Endothelial cell of umbilical vein (primary cell): ENCODE measurements around the gene CHMP2B. TPM values are rescaled to one million over a fixed set of nuclear protein-coding genes. Genes with fewer than 3 reads are reported as not detected.

ENCODE experiments used
- BruUV-seq: library from RNA; stranded (reverse); fragments of 400-500 nt; replicated peaks from 2 replicates; lab custom pipeline; 2021; lab: Mats Ljungman, UMichigan
- CTCF ChIA-PET: fragments of 300-600, 350-600 bp; sonication (Branson Sonifier 250); formaldehyde crosslinking; loops from one replicate; lab custom pipeline; 2021; ENCODE audit warnings: antibody characterized with exemption, inconsistent platforms; lab: Charles Lee
- POLR2A ChIA-PET: fragments of 300-600, 350-600 bp; sonication (Branson Sonifier 250); formaldehyde crosslinking; loops from one replicate; lab custom pipeline; 2021; ENCODE audit warnings: antibody characterized with exemption, inconsistent platforms; lab: Charles Lee
- DNase-seq: peaks from one replicate; pipeline ENCODE4 v3.0.0-alpha.2; 2011; ENCODE audit warnings: low read depth, low spot score
- FAIRE-seq: peaks from 2 replicates; lab custom pipeline; 2011; peaks lifted over from hg19 to GRCh38; lab: Jason Lieb, UNC
- H2AFZ ChIP-seq: 2 replicates; pipeline ENCODE4 v1.6.0; 2012; ENCODE audit warnings: low read depth, low read length, control low read depth, inconsistent platforms
- H3K27ac ChIP-seq: 2 replicates; pipeline ENCODE4 v1.5.1; 2011; ENCODE audit warnings: low read depth, mild to moderate bottlenecking, control low read depth, low read length, moderate library complexity; ENCODE audit not compliant: insufficient read depth
- H3K27me3 ChIP-seq, 2 experiments: 2 replicates each; pipeline versions ENCODE4 v1.6.0 to v1.6.1; 2011; ENCODE audit warnings: low read length in 2 of 2, mixed read lengths in 1 of 2; ENCODE audit not compliant: control insufficient read depth in 2 of 2, insufficient read depth in 2 of 2
- H3K36me3 ChIP-seq, 2 experiments: 2 replicates in 1 of 2; 3 replicates in 1 of 2; pipeline ENCODE4 v1.5.1; 2011; ENCODE audit warnings: low read length in 2 of 2, mild to moderate bottlenecking in 1 of 2, moderate library complexity in 1 of 2; ENCODE audit not compliant: control insufficient read depth in 2 of 2, insufficient read depth in 2 of 2; ENCODE audit errors: extremely low read depth in 1 of 2
- H3K4me1 ChIP-seq: 3 replicates; pipeline ENCODE4 v1.5.1; 2011; ENCODE audit warnings: mild to moderate bottlenecking, low read length; ENCODE audit not compliant: control insufficient read depth, insufficient read depth; ENCODE audit errors: extremely low read depth
- H3K4me2 ChIP-seq: 2 replicates; pipeline ENCODE4 v1.6.1; 2011; ENCODE audit warnings: low read length, control low read depth, mixed read lengths; ENCODE audit not compliant: insufficient read depth
- H3K4me3 ChIP-seq, 3 experiments: fragments of 200-600 bp in 1 of 3; sonication (generic), shearing (Covaris generic) in 1 of 3; replicated peaks in 1 of 3; 2 replicates each; pipeline ENCODE4 v1.5.1; 2011 to 2016; ENCODE audit warnings: control low read depth in 3 of 3, low read length in 3 of 3, mild to moderate bottlenecking in 2 of 3, inconsistent platforms in 1 of 3, low read depth in 1 of 3, moderate library complexity in 1 of 3; ENCODE audit not compliant: insufficient read depth in 1 of 3
- H3K79me2 ChIP-seq: 2 replicates; pipeline ENCODE4 v1.6.0; 2012; ENCODE audit warnings: low read length, inconsistent platforms; ENCODE audit not compliant: control insufficient read depth, insufficient read depth
- H3K9ac ChIP-seq: replicated peaks from 2 replicates; pipeline ENCODE3; 2011; ENCODE audit warnings: low read length, control low read depth; ENCODE audit not compliant: insufficient read depth; ENCODE audit errors: extremely low read depth
- H3K9me1 ChIP-seq: replicated peaks from 3 replicates; pipeline ENCODE4 v1.6.0; 2011; ENCODE audit warnings: mild to moderate bottlenecking, low read length; ENCODE audit not compliant: control insufficient read depth, insufficient read depth; ENCODE audit errors: extremely low read depth
- H3K9me3 ChIP-seq: replicated peaks from 2 replicates; pipeline ENCODE4 v1.5.1; 2012; ENCODE audit warnings: low read length, inconsistent platforms; ENCODE audit not compliant: control insufficient read depth, insufficient read depth
- H4K20me1 ChIP-seq: replicated peaks from 2 replicates; pipeline ENCODE3; 2011; ENCODE audit warnings: mild to moderate bottlenecking, low read length; ENCODE audit not compliant: control insufficient read depth, insufficient read depth; ENCODE audit errors: extremely low read depth
- EZH2 ChIP-seq: IDR thresholded peaks from 2 replicates; pipeline ENCODE4 v1.6.1; 2012; ENCODE audit warnings: borderline replicate concordance, low read depth, mild to moderate bottlenecking, moderate library complexity, low read length, inconsistent platforms; ENCODE audit not compliant: severe bottlenecking
- FOS ChIP-seq: IDR thresholded peaks from 2 replicates; pipeline ENCODE4 v1.6.1; 2011; ENCODE audit warnings: mild to moderate bottlenecking, low read length, moderate library complexity, borderline replicate concordance; ENCODE audit not compliant: insufficient read depth
- GATA2 ChIP-seq: IDR thresholded peaks from 2 replicates; pipeline ENCODE4 v1.7.0; 2011; ENCODE audit warnings: low read depth, mild to moderate bottlenecking, moderate library complexity, mixed read lengths, low read length; ENCODE audit not compliant: insufficient read length, insufficient read depth
- JUN ChIP-seq: IDR thresholded peaks from 2 replicates; pipeline ENCODE4 v1.6.1; 2011; ENCODE audit warnings: borderline replicate concordance, low read depth; ENCODE audit not compliant: insufficient read length, insufficient read depth
- MYC ChIP-seq: IDR thresholded peaks from one replicate; pipeline ENCODE4 v1.6.1; 2011; ENCODE audit warnings: mild to moderate bottlenecking, low read depth, low read length
- POLR2A ChIP-seq: IDR thresholded peaks from 2 replicates; pipeline ENCODE4 v1.6.1; 2012; ENCODE audit warnings: low read depth, mild to moderate bottlenecking, control low read depth, low read length
- POLR2AphosphoS5 ChIP-seq: IDR thresholded peaks from 2 replicates; pipeline ENCODE4 v1.6.1; 2012; ENCODE audit warnings: low read depth, mild to moderate bottlenecking, control low read depth, low read length, moderate library complexity; ENCODE audit not compliant: insufficient read depth
- dilution Hi-C: fragments of 300-500 bp; cut with MboI; formaldehyde crosslinking; loops from one replicate; pipeline ENCODE4 v1.15.0; 2019; ENCODE audit warnings: low sequenced_read_pairs; ENCODE audit not compliant: extremely low pct_ligation_motif_present
- intact Hi-C: fragments of 100-400 bp; cut with micrococcal nuclease; formaldehyde crosslinking; loops from one replicate; pipeline ENCODE4 v1.10.0; 2022
- polyA plus RNA-seq, 4 experiments: library from polyadenylated mRNA; depleted of rRNA in 3 of 4; stranded (reverse) in 3 of 4; unstranded in 1 of 4; fragments of >200 nt; gene quantifications; 2 replicates each; pipeline versions ENCODE4 v1.2.1 to v1.2.3, GENCODE V29; 2011 to 2012; ENCODE audit warnings: missing spikeins in 1 of 4
- total RNA-seq: library from RNA; stranded (reverse); gene quantifications from 2 replicates; pipeline ENCODE4 v1.2.3, GENCODE V29; 2021
- TF ChIP-seq, protein P1 (sequence below), 2 donors: IDR thresholded peaks; 1 replicate in 1 of 2; 2 replicates in 1 of 2; pipeline ENCODE4 v1.5.1; 2011; ENCODE audit warnings: low read length in 2 of 2, mild to moderate bottlenecking in 2 of 2, moderate library complexity in 2 of 2, control low read depth in 1 of 2, inconsistent platforms in 1 of 2, low read depth in 1 of 2; ENCODE audit not compliant: insufficient read depth in 1 of 2; ENCODE audit errors: extremely low read depth in 1 of 2
- TF ChIP-seq, protein P2 (sequence below): IDR thresholded peaks from 2 replicates; pipeline ENCODE4 v1.6.1; 2011; ENCODE audit not compliant: insufficient read depth, insufficient read length

CHMP2B gene
- total and polyA plus RNA-seq, 2 donors (not counting 3 experiments of a cell fraction or from before 2014, with no cell fraction given): 6.8 to 22.0 TPM

DNA sequence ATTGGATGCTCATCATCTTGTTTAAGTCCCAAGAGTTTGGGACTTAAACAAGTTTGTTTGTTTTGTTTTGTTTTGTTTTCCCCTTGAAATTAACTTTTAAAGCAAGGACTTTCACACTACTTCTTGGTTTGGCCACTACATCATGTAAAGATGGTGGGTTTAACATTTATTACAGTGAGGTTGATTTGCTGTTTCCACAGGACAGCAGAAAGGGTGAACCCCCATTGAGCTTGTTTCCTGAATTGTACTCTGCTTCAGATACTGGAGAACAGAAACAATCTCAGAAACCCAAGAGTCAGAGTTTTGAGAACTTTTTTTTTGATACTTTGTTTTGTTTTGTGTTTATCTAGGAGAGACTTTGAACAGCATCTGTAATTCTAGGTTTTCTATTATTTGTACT lies 42.6 kb downstream of the CHMP2B start:
- intact Hi-C loops (loop anchor here (2.0 kb wide), 2 partner anchors 63 to 127 kb away; no protein-coding TSS in a partner anchor), dilution Hi-C loops (no loop called here)
- Histone ChIP-seq H3K79me2 (no peaks in the 10 kb centered on the region), H4K20me1 (no peaks in the 10 kb centered on the region), H3K27ac (no peak overlapping the region), H3K4me3 (no peak overlapping the region), H3K9me1 (no peaks in the 10 kb centered on the region), H3K9me3 (no peaks in the 10 kb centered on the region), H3K4me2 (no peak overlapping the region), H3K27me3 (no peaks in the 10 kb centered on the region), H3K4me1 (peaks cover 15% of the 10 kb centered on the region), H3K36me3 (no peaks in the 10 kb centered on the region), H3K9ac (no peak overlapping the region), H2AFZ (peak overlapping the region; percentile 4)
- DNase-seq: no peak
- ChIA-PET POLR2A (no interaction called here), CTCF (interaction anchor here (1.0 to 5.9 kb wide), 2 partner anchors 10 to 736 kb away, joined by 3 to 67 read pairs; no protein-coding TSS in a partner anchor)
- no peak for FAIRE-seq
- BruUV-seq: no TSS peak
- TF ChIP-seq FOS (no peak), GATA2 (no peak), POLR2AphosphoS5 (no peak), POLR2A (no peak), JUN (no peak), EZH2 (no peak), MYC (no peak)
- TF ChIP-seq, protein P1, sequence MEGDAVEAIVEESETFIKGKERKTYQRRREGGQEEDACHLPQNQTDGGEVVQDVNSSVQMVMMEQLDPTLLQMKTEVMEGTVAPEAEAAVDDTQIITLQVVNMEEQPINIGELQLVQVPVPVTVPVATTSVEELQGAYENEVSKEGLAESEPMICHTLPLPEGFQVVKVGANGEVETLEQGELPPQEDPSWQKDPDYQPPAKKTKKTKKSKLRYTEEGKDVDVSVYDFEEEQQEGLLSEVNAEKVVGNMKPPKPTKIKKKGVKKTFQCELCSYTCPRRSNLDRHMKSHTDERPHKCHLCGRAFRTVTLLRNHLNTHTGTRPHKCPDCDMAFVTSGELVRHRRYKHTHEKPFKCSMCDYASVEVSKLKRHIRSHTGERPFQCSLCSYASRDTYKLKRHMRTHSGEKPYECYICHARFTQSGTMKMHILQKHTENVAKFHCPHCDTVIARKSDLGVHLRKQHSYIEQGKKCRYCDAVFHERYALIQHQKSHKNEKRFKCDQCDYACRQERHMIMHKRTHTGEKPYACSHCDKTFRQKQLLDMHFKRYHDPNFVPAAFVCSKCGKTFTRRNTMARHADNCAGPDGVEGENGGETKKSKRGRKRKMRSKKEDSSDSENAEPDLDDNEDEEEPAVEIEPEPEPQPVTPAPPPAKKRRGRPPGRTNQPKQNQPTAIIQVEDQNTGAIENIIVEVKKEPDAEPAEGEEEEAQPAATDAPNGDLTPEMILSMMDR (IDR thresholded peaks at IDR 0.05; ENCODE audit: extremely low read depth in 1 of 2, insufficient read depth in 1 of 2, low read depth in 1 of 2, low read length in 2 of 2): no peak
- TF ChIP-seq, protein P2, sequence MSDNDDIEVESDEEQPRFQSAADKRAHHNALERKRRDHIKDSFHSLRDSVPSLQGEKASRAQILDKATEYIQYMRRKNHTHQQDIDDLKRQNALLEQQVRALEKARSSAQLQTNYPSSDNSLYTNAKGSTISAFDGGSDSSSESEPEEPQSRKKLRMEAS: no peak
